Lower leg skin (tissue), 4 donors: Measurements from ENCODE around the gene NR2E1. TPM values are rescaled to one million over a fixed set of nuclear protein-coding genes. Genes with fewer than 3 reads are reported as not detected.

Source experiments
- DNase-seq, 2 donors: peaks; one replicate each; pipeline ENCODE4 v3.0.0-alpha.2; 2019; ENCODE audit warnings: low spot score in 2 of 2
- H3K4me3 ChIP-seq: fragments of 200-600 bp; sonication (generic); 2 replicates; pipeline ENCODE4 v1.5.1; 2017; ENCODE audit warnings: mild to moderate bottlenecking, low read depth; ENCODE audit not compliant: poor library complexity, severe bottlenecking
- CTCF ChIP-seq, 3 donors: fragments of 450-650 bp; IDR thresholded peaks; one replicate each; pipeline ENCODE4 v1.5.1; 2016; ENCODE audit warnings: antibody characterized with exemption in 3 of 3, mild to moderate bottlenecking in 3 of 3, moderate library complexity in 2 of 3
- POLR2A ChIP-seq, 2 donors: fragments of 450-650 bp; IDR thresholded peaks; one replicate each; pipeline ENCODE4 v1.6.1; 2016 to 2017; ENCODE audit warnings: antibody characterized with exemption in 2 of 2, mild to moderate bottlenecking in 1 of 2, moderate library complexity in 1 of 2
- WGBS, 2 donors: methylation state at CpG; one replicate each; pipeline ENCODE4 v1.1.5; 2018; 5-methylcytosine and 5-hydroxymethylcytosine counted together
- intact Hi-C: fragments of 100-400 bp; cut with DNase I; formaldehyde crosslinking; loops from one replicate; pipeline ENCODE4 v1.15.0; 2023; ENCODE audit warnings: low total_unique reads
- total RNA-seq, 4 donors: library from RNA; depleted of rRNA; stranded (reverse); fragments of >200 nt; gene quantifications; one replicate each; pipeline ENCODE4 v1.1.0, GENCODE V29; 2016

The NR2E1 gene
- total RNA-seq, 4 donors from 2014 or later: not detected

- no peak overlapping the region for H3K4me3 ChIP-seq
- no peak for DNase-seq
- intact Hi-C loops: no loop called here
Measured at GRCh38 chr6:108156938-108157233, 8.9 kb upstream of the NR2E1 start.

DNA sequence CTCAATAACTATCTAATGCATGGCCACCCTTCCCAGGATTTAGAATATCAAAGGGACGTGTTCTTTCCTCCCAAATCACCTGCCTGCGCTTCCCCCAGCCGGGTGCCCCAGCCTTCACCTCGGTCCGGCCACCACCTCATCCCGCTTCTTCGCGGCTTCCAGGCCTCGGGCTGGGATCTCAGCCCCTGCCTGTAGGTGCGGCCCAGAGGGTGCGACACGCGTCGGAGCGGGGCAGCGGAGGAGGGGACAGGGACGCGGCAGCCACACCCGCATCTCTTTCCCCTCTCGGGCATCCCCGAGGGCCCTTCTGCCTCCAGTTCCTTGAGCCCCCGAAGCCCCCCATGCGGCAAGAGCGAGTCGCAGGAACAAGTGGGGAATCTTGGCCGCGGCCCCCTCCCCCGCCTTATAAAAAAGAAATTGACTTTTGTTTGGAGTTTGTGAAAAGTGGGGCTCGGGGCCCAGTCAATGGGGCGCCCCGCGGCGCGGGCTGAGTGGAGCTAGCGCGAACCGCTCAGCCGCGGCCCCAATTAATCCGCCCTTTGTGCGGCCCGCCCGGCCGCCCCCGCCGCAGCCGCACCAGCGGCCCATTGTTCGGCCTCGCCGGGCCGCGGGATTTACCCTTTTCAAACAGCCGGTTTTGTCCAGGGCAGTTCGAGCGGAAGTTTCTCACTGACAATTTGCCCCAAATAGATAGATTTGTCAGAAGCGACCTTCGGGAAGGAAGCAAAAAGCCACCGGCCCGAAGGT lies 8.4 kb upstream of the NR2E1 start:
- intact Hi-C loops: no loop called here
- no peak for TF ChIP-seq POLR2A (IDR thresholded peaks at IDR 0.05)
- no peak for TF ChIP-seq CTCF (IDR thresholded peaks at IDR 0.05)
- no peak overlapping the region for H3K4me3 ChIP-seq
- WGBS, 2 donors: 3% methylated on average over 41 to 60 of the region's 60 CpGs
- DNase-seq: no peak

More at GRCh38 chr6:108156938-108157233, 8.9 kb upstream of the NR2E1 start:
- 18 to 22% methylated on average over 8 of the region's 8 CpGs for WGBS, 2 donors
- TF ChIP-seq CTCF (IDR thresholded peaks at IDR 0.05): no peak
- no peak for TF ChIP-seq POLR2A (IDR thresholded peaks at IDR 0.05)

- H3K4me3 ChIP-seq: no peak overlapping the region
- intact Hi-C loops: no loop called here
- no peak for DNase-seq
- TF ChIP-seq POLR2A (IDR thresholded peaks at IDR 0.05) (no peak), CTCF (IDR thresholded peaks at IDR 0.05) (no peak)
- 9 to 10% methylated on average over 31 to 38 of the region's 38 CpGs for WGBS, 2 donors
Measured at GRCh38 chr6:108157981-108158525, 7.8 kb upstream of the NR2E1 start.

DNA sequence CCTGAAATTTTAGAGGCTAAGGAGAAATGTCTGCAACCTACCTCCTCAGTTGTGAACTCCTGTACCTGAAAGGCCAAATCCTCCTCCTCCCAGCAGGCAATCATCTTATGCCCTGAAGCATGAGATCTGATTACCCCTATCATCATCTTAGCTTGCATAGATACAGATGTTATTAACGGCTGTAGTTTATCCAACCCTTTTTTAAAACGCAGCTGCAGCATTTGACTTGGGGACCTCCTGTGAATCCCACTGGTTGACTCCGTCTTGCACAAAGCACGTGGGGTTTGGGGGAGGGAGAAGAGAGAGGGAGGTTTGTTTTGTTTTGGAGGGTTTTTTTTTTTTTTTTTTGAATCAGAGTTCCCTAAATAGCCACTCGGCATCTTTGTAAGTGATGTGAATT lies 5.8 kb upstream of the NR2E1 start:
- no peak overlapping the region for H3K4me3 ChIP-seq
- intact Hi-C loops: no loop called here
- no peak for DNase-seq
- no peak for TF ChIP-seq CTCF (IDR thresholded peaks at IDR 0.05)
- TF ChIP-seq POLR2A (IDR thresholded peaks at IDR 0.05): no peak
- WGBS, 2 donors: 45 to 47% methylated on average over 5 of the region's 5 CpGs

DNA sequence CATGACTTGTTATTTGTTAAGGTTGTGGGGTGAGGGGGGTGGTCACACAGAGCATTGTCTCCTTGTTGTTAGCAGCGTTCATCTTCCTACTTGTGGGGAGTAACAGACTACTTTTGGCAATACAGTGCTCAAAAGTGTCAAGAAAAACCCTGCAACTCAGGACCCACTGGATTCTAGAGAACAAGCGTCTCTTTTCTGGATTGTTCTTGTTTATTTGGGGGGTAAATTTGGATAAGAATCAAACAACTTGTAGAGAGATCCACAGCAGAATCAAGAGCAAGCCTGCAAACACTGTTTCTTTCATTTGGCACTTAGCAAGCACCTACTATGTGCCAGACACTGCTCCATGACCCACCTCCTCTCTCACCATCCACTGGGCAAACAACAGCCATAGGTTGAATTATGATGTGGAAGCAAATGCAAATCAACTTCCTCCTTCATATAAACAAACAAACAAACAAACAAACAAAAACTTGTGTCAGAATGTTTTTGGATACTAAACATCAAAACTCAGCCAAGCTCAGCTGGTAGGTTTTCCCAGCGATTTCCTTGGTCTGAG lies 4.0 kb upstream of the NR2E1 start:
- intact Hi-C loops: no loop called here
- 19 to 20% methylated on average over 3 of the region's 3 CpGs for WGBS, 2 donors
- TF ChIP-seq POLR2A (IDR thresholded peaks at IDR 0.05) (no peak), CTCF (IDR thresholded peaks at IDR 0.05) (no peak)
- no peak for DNase-seq
- H3K4me3 ChIP-seq: no peak overlapping the region
